MM.1S (cell line): ENCODE measurements around the gene SIRT6.

Experiments used
- CTCF ChIP-seq: fragments of 300-600 bp; sonication (generic); IDR thresholded peaks from 2 replicates; pipeline ENCODE4 v1.5.1; 2016; ENCODE audit warnings: antibody characterized with exemption, low read length, mixed read lengths
- EZH2 ChIP-seq: fragments of 300-600 bp; sonication (generic); optimal IDR thresholded peaks from 2 replicates; pipeline ENCODE3; 2017; ENCODE audit warnings: low read depth, mild to moderate bottlenecking, antibody characterized with exemption, low read length, mixed read lengths
- EZH2phosphoT487 ChIP-seq: fragments of 300-600 bp; sonication (generic); IDR thresholded peaks from 2 replicates; pipeline ENCODE4 v1.6.1; 2018; ENCODE audit warnings: antibody characterized with exemption, low read length

DNA sequence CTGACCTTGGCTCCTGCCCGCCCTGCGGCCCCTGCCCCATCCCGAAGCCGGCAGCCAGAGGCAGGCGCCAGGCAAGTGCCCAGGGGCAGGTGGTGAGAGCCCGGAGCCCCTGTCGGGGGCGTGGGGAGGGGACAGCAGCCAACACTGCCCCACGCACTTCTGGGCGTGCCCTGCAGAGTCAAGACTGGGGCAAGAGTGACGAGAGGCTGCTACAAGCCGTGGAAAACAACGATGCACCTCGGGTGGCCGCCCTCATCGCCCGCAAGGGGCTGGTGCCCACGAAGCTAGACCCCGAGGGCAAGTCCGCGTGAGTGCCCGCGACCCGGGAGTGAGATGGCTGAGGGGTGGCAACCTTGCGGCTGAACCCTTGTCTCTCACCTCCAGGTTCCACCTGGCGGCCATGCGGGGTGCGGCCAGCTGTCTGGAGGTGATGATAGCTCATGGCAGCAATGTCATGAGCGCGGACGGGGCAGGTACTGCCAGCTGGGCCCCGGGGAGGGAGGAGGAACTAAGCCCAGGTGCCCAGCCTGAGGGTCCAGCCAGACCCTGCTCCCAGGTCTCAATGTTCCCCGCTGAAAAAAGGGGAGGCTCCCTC, 17.4 kb upstream of the SIRT6 start:
- peak; percentile 9; the same call in 1 of the 2 replicates for TF ChIP-seq CTCF
- TF ChIP-seq EZH2 = no peak
- TF ChIP-seq EZH2phosphoT487 = no peak
